OCI-LY1 (cell line): Measurements from ENCODE around the gene GJC2.

ENCODE experiments used
- H2AFZ ChIP-seq: fragments of 200-600 bp; sonication (generic), shearing (Covaris generic); 2 replicates; pipeline ENCODE4 v1.6.0; 2014; ENCODE audit warnings: antibody characterized with exemption, mild to moderate bottlenecking, low read length
- H3F3A ChIP-seq: fragments of 200-600 bp; sonication (generic), shearing (Covaris generic); 2 replicates; pipeline ENCODE4 v1.6.0; 2014; ENCODE audit warnings: mild to moderate bottlenecking, antibody characterized with exemption, low read length, moderate library complexity; ENCODE audit not compliant: insufficient read depth
- H3K27ac ChIP-seq: fragments of 200-600 bp; sonication (generic); 2 replicates; pipeline ENCODE4 v1.5.1; 2014; ENCODE audit warnings: low read length, mixed run types, mild to moderate bottlenecking, low read depth; ENCODE audit not compliant: poor library complexity, severe bottlenecking
- H3K27me3 ChIP-seq: fragments of 200-600 bp; sonication (generic); 2 replicates; pipeline ENCODE4 v1.6.0; 2014; ENCODE audit warnings: antibody characterized with exemption, mild to moderate bottlenecking, low read length, moderate library complexity; ENCODE audit not compliant: insufficient read depth
- H3K36me3 ChIP-seq: fragments of 200-600 bp; sonication (generic); 2 replicates; pipeline ENCODE4 v1.6.1; 2014; ENCODE audit warnings: mild to moderate bottlenecking, antibody characterized with exemption, low read length, moderate library complexity, mixed read lengths; ENCODE audit not compliant: insufficient read depth
- H3K4me1 ChIP-seq: fragments of 200-600 bp; sonication (generic); 2 replicates; pipeline ENCODE4 v1.5.1; 2014; ENCODE audit warnings: mild to moderate bottlenecking, low read length, moderate library complexity; ENCODE audit not compliant: insufficient read depth, severe bottlenecking
- H3K4me2 ChIP-seq: fragments of 200-600 bp; sonication (generic), shearing (Covaris generic); 2 replicates; pipeline ENCODE4 v1.6.1; 2014; ENCODE audit warnings: low read length
- H3K4me3 ChIP-seq: fragments of 200-600 bp; sonication (generic); 2 replicates; pipeline ENCODE4 v1.5.1; 2014; ENCODE audit warnings: low read length, low read depth, mild to moderate bottlenecking, mixed read lengths; ENCODE audit not compliant: poor library complexity, severe bottlenecking
- H3K79me2 ChIP-seq: fragments of 200-600 bp; shearing (Covaris generic); 2 replicates; pipeline ENCODE4 v1.6.1; 2016; ENCODE audit warnings: mixed run types, low read length, mixed read lengths; ENCODE audit not compliant: insufficient read depth
- H3K9ac ChIP-seq: fragments of 200-600 bp; sonication (generic), shearing (Covaris generic); 2 replicates; pipeline ENCODE4 v1.6.1; 2014; ENCODE audit warnings: mild to moderate bottlenecking, low read length, mixed read lengths
- H3K9me2 ChIP-seq: fragments of 200-600 bp; sonication (generic), shearing (Covaris generic); 2 replicates; pipeline ENCODE4 v1.6.1; 2014; ENCODE audit warnings: low read depth, mild to moderate bottlenecking, low read length, mixed read lengths
- H3K9me3 ChIP-seq: fragments of 200-600 bp; shearing (Covaris generic); 2 replicates; pipeline ENCODE4 v1.6.1; 2014; ENCODE audit warnings: low read length, mixed read lengths
- H4K20me1 ChIP-seq: fragments of 200-600 bp; sonication (generic), shearing (Covaris generic); 2 replicates; pipeline ENCODE4 v1.6.0; 2016; ENCODE audit warnings: mild to moderate bottlenecking, low read length; ENCODE audit not compliant: insufficient read depth
- EZH2 ChIP-seq: fragments of 200-600 bp; sonication (generic), shearing (Covaris generic); IDR thresholded peaks from 2 replicates; pipeline ENCODE4 v1.8.0; 2017; ENCODE audit warnings: borderline replicate concordance, mixed run types, mild to moderate bottlenecking, antibody characterized with exemption, low read length, moderate library complexity, mixed read lengths
- TF ChIP-seq, protein P1 (sequence below): fragments of 200-600 bp; sonication (generic), shearing (Covaris generic); IDR thresholded peaks from 2 replicates; pipeline ENCODE4 v1.5.1; 2017; ENCODE audit warnings: mild to moderate bottlenecking, antibody characterized with exemption, low read length, moderate library complexity, mixed read lengths

GJC2 gene

DNA sequence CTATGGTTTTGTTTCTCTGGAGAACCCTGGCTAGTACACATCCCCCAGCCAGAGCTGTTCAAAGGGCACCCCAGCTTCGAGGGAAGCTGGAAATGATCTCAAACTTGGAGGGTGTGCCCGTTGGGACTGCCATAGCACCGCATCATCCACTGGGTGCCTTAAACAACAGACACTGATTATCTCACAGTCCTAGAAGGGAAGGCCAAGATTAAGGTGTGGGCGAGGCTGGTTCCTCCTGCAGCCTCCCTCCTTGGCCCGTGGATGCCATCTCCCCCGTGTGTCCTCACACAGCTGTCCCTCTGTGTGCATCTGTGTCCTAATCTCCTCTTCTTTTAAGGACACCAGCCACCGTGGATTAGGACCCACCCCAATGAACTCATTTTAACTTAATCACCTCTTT is 11.6 kb downstream of the GJC2 start:
- Histone ChIP-seq H3K9ac (no peak overlapping the region), H3K9me2 (no peaks in the 10 kb centered on the region), H3K4me2 (no peak overlapping the region)

DNA sequence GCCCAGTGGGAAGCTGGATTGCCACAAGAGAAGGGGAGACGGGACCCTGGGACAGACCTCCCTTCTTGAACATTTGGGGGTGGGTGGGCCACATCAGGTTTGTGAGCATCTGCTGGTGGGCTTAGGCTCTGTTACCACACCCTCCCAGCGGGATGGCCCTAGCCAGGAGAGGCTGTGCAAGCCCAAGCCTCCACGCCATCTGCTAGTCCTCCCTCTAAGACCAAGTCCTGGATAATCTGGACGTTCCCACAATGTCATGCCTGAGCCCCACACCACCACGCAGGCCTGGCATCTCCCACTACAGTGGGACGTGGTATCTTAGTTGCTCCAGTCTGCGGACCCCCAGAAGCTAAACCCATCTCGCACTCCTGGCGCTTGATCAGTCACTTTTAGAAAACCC is 12.1 kb downstream of the GJC2 start:
- TF ChIP-seq, protein P1, sequence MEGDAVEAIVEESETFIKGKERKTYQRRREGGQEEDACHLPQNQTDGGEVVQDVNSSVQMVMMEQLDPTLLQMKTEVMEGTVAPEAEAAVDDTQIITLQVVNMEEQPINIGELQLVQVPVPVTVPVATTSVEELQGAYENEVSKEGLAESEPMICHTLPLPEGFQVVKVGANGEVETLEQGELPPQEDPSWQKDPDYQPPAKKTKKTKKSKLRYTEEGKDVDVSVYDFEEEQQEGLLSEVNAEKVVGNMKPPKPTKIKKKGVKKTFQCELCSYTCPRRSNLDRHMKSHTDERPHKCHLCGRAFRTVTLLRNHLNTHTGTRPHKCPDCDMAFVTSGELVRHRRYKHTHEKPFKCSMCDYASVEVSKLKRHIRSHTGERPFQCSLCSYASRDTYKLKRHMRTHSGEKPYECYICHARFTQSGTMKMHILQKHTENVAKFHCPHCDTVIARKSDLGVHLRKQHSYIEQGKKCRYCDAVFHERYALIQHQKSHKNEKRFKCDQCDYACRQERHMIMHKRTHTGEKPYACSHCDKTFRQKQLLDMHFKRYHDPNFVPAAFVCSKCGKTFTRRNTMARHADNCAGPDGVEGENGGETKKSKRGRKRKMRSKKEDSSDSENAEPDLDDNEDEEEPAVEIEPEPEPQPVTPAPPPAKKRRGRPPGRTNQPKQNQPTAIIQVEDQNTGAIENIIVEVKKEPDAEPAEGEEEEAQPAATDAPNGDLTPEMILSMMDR = no peak
- TF ChIP-seq EZH2 = no peak
- Histone ChIP-seq H3K9me2 (no peaks in the 10 kb centered on the region), H3K4me1 (peaks cover 17% of the 10 kb centered on the region), H3K27ac (no peak overlapping the region), H3K27me3 (peaks cover 6% of the 10 kb centered on the region; the same call in 1 of the 2 replicates), H3K36me3 (no peaks in the 10 kb centered on the region), H3K79me2 (no peaks in the 10 kb centered on the region), H2AFZ (no peak overlapping the region), H4K20me1 (no peaks in the 10 kb centered on the region), H3K9ac (no peak overlapping the region), H3K9me3 (no peaks in the 10 kb centered on the region), H3K4me2 (no peak overlapping the region), H3F3A (no peaks in the 10 kb centered on the region), H3K4me3 (no peak overlapping the region)

More for the DNA sequence above, 11.6 kb downstream of the GJC2 start:
- Histone ChIP-seq H3F3A (no peaks in the 10 kb centered on the region), H3K79me2 (no peaks in the 10 kb centered on the region), H3K27me3 (peaks cover 6% of the 10 kb centered on the region; the same call in 1 of the 2 replicates), H3K9me3 (no peaks in the 10 kb centered on the region), H2AFZ (no peak overlapping the region), H4K20me1 (no peaks in the 10 kb centered on the region), H3K4me1 (peaks cover 12% of the 10 kb centered on the region), H3K27ac (no peak overlapping the region), H3K36me3 (no peaks in the 10 kb centered on the region), H3K4me3 (no peak overlapping the region)
- TF ChIP-seq EZH2 = no peak
- TF ChIP-seq, protein P1 = no peak

DNA sequence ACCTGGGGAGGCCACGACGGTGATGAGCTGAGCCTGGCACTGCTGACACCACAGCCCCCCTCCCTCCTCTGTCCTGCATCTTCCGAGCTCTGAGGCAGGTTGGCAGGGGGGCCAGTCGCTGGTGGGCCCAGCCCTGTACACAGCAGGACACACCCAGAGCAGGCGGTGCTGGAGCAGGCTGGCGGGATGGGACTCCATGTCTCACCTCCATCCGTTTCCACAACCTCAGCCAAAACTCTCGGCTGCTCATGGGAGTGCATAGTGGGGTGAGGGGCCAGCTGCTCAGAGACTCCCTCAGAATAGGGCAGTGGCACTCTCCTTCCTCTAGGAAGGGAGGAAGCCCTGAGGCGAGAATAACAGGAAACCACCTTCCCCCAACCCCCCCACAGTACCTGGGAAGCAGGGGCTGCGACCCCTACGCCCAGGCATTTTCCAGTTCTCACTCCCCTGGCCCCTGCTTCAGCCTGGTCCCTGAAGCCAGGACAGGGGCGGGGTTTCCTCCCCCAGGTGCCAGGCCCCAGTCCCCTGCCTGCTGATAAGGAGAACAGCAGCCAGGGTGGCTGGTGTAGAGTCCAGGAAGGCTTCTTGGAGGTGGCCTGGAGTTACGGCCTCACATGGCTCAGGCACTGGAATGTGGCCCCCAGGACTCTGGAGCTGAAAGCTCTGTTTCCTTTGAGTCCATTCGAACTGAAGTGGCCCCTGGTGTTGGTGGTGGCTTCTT is 12.7 kb downstream of the GJC2 start:
- H3K4me2 ChIP-seq = no peak overlapping the region
- no peak for TF ChIP-seq EZH2
- TF ChIP-seq, protein P1 = no peak
- no peaks in the 10 kb centered on the region for H4K20me1 ChIP-seq
- no peak overlapping the region for H2AFZ ChIP-seq
- no peaks in the 10 kb centered on the region for H3K9me3 ChIP-seq
- H3K27me3 ChIP-seq = peaks cover 6% of the 10 kb centered on the region; the same call in 1 of the 2 replicates
- H3F3A ChIP-seq = no peaks in the 10 kb centered on the region
- H3K4me1 ChIP-seq = peaks cover 20% of the 10 kb centered on the region
- H3K36me3 ChIP-seq = no peaks in the 10 kb centered on the region
- H3K27ac ChIP-seq = no peak overlapping the region
- H3K79me2 ChIP-seq = no peaks in the 10 kb centered on the region
- H3K4me3 ChIP-seq = no peak overlapping the region
- H3K9ac ChIP-seq = no peak overlapping the region
- H3K9me2 ChIP-seq = no peaks in the 10 kb centered on the region
